Activated T-cell treated with anti-CD3 and anti-CD28 coated beads, Interleukin-2, amount 50 U/mL, for 1 hour (primary cell): ENCODE data around the gene PAQR4.

Source experiments
- DNase-seq: peaks from one replicate; pipeline ENCODE4 v3.0.0-alpha.2; 2020

PAQR4 gene

DNA sequence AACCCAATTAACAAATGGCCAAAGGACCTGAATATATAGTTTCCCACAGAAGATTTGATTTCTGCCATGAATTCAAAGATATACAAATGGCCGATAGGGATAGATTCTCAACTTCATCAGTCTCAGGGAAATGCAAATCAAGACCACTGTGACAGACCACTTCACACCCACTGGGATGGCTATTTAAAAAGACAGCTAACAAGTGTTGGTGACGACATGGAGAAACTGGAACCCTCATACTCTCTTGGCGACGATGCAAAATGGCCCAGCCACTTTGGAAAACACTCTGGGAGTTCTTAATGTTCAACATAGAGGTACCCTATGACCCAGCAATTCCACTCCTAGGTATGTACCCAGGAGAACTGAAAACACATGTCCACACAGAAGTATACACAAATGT lies 22.5 kb upstream of the PAQR4 start:
- no peak for DNase-seq

DNA sequence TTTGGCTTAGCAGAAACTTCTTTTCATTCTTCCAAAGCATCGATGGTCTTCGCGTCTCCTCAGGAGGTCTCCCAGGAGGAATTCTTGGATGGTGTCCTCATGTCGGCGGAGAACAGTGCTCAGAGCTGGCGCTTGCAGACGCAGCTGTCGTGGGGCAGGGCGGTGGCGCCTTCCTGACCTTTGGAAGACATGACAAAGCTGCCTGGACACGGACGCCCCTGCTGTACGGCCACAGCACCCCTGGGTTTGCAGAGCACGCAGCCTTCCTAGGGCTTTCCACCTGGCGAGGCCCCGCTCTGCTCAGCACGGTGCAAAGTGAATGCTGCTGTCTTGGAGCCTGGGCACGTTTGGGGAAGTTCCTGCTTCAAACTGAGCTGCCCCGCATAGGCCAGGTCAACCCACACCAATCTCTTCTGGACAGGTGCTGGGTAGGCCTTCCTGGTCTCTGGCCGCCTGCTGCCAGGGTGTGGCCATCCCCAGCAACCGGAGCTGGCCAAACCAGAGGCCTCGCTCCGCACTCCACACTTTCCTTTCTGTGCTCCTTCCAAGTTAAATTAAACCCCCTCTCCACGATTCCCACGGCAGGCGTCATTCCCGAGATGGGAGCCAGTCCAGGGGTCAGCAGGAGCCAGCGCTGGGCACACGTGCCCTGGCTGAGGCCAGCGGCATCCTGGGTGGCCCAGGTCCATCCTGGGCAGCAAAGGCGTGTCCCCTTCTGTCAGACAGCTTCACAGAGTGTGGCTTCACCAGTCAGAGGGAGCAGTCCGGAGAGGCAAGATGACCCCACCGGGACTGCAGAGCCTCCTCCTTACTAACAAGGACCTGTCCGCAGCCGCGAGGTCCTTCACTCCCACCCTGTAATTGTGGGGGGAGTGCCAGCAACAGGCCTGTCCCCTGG lies 20.1 kb upstream of the PAQR4 start:
- no peak for DNase-seq

DNA sequence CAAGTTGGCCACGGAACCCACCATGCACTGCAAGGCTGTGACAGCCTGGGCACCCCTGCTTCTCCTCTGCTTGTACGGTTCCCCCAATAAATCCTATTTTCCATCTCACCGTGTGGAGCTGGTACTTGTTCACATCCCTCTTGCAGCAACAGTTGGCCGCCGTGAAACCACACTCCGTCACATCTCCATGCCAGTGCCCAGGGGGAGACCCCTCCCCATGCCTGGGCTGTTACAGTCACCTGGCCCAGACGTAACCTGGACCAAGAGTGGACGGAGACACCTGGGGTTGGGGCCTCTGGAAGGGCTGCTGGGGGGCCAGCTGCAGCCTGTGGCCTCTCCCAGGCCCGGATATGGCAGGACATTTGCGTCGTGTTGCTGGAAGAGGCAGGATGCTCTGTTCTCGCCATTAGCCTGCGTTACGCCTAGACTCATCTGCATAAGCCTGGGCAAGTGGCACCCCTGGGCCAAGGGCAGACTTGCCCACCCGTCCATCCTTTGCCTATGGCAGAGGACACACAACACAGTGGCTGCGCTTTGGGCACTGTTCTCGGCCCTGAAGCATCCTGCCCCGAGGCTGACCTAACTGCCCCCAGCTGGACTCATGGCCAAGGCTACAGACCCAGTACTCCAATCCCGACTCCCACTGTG lies 19.3 kb upstream of the PAQR4 start:
- no peak for DNase-seq

DNA sequence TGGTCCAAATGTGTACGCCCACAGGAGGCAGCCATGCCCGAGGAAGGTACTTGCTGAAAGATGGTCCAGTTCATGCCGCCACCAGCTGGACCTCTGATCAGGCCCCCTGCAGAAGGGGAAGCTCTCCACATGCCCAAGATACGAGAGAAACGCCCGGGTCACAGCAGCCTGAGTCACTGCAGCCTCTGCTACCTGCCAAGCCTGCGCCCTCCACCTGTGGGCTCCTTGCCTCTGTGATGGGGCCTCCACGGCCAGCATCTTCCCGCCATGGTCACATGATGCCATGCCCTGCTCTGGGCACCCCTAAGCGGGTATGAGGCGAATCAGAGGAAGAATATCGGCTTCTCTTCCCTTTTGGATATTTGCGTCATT lies 18.8 kb upstream of the PAQR4 start:
- DNase-seq, result no peak

DNA sequence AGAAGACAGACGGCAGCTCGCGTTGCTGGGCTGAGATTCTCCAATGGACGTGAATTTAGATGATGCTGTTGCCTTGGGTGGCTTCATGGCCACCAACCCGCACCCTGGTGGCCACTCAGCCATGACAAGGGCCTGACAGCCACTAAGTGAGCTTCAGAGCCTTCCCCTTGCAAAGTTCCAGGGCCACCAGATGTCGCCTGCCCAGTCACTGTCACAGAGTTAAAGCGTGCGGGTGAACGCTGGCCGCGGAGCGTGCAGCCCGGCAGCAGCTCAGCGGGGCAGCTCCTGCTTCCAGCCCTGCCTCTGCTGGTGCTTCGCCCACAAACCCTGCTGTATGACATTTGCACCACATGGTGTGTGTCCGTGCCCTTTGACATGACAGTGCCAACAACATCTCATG lies 18.4 kb upstream of the PAQR4 start:
- DNase-seq, result no peak

DNA sequence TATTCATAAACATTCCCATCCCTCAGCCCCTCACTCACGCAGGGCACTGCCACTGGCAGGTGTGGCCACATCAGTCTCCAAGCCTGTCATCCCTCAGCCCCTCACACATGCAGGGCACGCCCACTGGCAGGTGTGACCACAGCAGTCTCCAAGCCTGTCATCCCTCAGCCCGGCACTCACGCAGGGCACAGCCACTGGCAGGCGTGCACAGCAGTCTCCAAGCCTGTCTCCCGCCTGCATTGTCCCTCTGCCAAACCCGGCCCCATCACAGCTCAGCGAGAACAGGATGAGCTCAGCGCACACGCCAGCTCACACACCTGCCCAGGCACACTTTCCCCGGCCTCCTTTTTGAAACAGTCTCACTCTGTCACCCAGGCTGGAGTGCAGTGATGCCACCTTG lies 16.5 kb upstream of the PAQR4 start:
- DNase-seq, result no peak

DNA sequence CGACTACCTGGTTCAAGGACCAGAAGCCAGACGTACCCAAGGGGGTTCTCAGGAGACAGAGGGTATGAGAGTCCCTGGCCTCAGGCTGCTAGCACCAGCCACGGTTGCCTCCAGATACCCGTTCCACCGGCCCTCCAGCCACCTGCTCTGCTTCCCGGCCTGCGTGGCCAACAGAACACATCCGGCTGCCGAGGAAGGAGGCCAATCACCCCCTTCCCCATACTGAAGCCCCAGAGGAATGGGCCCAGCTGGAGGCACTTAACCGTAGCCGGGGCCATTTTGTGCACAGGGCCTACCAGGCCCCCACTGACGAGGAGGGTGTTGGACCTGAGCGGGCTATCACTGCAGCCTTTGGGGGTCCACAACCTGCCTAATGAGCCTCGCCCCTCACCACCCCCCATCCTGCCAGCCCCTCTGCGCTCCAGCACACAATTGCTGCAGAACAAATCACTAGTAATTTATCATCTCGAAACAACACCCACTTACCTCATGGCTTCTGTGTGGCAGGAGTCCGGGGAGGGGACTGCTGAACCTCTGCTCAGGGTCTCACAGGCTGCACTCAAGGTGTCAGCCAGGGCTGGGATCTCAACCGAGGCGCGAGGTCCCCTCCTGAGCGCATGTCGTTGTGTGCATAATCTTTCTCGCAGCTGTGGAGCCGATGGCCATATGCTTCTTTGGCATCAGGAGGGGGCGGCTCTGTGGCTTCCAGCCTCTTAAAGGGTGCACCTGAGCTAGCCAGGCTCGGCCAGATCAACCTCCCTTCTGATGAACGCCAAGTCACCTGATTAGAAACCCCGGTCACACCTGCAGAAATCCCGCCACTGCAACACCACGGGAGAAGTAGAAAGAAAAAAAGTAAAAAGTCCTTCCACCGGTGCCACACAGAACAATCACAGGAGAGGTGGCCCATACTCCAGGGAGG lies 15.2 kb upstream of the PAQR4 start:
- DNase-seq, result no peak

DNA sequence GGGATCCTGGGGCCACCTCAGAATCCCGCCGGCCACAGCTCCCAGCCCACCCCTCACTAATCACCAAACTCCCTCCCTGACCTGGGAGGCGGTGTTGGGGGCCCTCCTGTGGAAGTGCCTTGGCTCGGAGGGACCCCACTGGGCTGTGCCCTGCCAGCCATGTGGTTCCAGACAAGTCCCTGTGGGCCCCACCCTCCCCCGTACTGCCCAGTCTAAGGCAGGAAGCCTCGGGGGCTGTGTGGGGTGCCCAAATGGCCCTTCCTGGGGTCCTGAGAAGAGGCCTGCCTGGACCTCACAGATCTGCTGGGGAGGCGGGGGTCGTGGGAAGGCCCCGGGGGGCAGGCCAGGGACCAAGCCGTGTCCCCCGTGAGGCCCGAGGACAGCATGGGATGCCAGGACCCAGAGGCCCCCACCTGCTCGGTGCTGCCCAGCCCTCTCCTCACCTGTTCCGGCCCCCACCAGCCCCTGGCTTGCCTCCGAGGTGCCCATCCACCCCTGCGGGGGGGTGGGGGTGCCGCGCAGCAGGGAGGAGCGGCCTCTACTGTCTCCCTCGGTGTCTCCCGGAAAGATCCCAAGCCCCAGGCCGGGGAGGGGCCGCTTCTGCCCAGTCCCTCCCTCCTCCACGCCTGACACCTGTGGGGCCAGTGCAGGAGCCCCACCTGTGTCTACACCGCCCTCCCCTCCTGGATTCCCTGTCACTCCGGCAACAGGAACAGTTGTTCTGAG lies 14.3 kb upstream of the PAQR4 start:
- no peak for DNase-seq

DNA sequence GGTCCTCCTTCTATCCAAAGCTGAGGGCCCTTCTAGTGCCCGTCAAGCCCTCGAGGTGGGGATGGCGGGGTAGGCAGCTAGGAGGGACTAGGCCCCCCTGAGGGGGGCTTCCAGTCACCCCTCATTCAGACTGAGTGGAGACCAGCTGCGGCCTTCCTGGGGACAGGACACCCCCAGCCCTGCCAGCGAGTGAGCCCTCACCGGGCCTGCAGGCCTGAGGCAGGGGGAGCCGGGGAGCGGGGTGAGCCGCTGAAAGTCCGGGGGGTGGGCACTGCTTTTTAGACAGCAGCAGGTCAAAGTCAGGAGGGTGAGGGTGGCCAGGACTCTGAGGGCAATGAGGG lies 13.7 kb upstream of the PAQR4 start:
- no peak for DNase-seq

DNA sequence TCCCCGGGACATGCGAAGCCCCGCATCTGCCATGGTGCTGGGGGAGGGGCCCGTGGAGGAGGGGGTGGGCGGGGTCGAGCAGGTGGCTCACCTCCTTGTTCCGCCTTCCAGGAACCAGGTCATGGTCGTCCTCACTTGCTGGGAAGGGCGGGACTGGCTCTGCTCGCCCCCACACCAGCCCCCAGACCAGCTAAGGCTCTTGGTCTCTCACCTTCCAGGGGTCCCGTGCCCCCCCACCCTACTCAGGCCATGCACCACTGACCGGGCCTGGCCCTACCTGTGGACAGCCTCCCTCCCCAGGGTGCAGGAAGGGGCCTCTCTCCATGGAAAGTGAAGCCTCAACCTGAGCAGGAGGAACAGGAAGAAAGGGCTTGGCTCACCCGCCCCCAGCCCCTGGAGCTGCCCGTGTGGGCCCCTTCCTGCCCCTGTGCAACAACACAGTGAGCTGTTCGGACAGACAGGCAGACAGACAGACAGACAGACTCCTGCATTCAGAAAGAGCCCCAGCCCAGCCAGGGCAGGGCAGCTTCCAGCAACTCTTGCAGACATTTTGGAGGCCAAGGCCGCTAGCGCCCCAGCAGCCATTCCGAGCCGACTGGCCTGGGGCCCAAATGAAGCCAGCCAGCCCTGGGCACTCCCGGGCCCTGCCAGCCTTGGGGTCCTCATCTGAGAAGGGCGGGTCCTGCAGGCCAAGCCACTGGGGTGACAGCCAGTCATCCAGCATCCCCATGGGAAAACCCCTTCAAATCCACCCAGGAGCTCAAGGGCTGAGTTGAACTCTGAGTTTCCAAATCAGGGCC lies 13.2 kb upstream of the PAQR4 start:
- DNase-seq, result no peak

DNA sequence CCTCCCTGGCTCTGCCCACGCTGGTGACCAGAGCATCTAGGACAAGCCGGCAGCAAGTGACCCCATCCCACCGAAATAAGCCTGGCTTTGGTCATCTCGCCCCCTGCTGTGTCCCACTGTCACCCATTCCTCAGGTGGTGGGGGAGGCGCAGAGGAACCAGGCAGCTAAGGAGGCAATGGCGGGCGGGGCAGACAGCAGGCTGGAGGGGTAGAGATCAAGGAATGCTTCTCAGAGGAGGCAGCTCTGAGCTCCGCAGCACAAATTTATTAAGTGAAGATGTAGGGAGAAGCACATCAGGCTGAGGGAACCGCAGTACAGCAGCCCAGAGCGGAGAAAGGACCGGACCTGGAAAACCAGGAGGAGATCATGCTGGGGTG lies 12.6 kb upstream of the PAQR4 start:
- DNase-seq, result no peak

DNA sequence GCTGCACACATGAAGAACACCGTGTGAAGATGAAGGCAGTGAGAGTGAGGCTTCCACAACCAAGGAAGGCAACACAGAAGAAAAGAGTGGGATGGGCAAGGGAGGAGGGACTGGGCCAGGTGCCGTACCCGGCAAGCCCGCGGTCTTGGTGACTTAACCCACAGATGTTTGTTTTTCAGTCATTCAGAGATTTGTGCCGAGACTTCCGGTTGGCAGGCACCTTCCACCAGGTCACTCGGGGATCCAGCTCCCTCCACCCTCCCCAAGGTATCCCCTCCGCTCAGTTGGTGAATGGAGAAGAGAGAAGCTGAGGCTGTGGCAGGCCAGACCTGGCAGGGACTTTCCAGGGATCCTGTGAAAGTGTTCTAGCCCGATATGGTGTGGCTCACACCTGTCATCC lies 9.9 kb upstream of the PAQR4 start:
- DNase-seq, result no peak

DNA sequence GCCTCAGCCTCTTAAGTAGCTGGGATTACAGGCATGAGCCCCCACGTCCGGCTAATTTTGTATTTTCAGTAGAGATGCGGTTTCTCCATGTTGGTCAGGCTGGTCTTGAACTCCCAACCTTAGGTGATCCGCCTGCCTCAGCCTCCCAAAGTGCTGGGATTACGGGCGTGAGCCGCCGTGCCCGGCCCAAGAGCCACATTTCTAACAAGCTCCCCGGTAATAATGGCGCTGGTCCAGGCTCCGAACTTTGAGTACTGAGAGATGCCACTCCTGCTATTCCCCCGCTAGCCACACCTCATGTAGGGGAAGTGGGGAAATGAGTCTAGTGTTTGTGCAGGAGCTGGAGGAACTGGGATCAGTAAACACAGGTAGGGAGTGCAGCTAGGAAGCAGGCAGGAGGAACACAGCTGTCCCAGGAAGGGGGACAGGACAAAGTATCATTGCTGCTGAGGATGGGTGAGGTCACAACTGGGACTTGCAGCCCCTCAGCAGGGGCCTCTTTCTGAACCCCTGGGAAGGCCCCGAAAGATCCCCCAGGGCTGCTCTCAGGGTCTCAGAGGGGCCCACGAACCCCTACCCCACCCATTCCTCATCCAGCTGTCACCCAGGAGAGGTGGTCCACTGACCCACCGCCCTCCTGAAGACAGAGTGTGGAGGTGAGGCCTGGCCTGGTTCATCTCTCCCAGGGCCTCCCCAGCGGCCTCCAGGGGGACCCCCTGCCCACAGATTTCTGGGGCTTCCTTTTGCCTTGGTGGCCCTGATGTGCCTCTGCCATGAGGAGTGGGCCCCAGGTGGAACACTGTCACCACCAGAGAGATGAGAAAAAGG lies 8.8 kb upstream of the PAQR4 start:
- DNase-seq, result no peak

DNA sequence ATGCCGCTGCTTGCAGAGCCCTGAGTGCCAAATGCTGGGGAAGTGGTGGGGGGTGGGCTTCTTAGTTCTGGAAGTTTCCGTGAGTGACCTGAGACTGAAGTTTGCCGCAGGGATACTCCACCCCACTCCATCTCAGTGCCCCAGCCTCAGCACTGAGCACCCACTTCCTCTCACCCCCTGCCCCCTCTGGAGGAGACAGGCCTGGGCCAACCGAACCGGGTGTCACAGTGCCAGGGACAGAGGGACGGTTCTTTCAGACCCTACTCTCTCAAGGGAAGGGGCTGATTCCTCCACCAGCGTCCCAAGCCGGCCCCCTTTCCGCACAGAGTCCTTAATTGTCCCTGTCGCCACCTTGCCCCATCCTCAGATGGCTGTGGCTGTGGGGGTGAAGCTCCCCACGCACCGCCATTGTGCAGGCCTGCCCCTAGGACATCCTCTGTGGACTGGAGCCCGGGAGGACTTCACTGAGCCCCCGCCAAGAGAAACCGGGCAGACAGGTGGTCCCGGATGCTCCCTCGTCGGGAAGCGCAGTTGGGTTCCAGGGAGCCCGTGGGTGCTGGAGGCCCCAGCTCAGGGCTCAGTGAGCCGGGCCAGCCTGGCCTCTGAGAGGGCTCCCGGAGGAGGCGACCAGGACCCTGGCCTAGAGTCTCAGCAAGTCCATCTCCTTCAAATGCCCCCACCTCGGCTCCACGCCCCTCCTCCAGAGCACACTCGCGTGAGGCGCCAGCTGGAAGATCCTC lies 6.6 kb upstream of the PAQR4 start:
- no peak for DNase-seq

DNA sequence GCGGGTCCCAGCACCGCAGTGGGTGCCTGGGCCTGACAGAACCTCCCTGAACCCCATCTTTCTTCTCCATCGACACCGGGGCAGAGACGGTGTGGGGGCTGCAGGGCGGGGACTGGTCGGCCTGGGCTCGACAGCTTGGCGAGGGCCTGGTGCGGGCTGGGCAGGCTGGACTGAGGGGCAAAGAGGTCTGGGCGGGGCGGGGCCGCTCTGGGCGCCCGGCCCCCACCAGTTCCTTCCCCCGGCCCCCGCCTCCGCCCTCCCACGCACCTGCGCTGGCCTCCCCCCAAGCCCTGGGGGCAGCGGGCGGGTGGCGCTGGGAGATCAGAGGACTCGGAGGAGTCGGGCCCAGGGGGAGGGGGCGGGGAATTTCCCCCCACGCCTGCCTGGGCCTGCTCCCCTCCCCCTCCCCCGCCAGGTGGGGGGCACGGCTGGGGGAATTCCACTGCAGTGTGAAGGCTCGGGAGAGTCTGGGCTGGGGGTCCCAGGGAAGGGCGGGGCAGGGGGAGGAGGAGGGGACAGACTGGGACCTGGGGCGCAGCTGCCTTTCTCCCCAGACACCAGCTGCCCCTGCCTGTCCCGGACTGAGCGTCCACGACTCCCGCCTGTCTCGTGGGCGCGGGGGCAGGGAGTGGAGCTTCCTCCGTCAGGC lies 6.0 kb upstream of the PAQR4 start:
- DNase-seq, result peak; percentile 44

DNA sequence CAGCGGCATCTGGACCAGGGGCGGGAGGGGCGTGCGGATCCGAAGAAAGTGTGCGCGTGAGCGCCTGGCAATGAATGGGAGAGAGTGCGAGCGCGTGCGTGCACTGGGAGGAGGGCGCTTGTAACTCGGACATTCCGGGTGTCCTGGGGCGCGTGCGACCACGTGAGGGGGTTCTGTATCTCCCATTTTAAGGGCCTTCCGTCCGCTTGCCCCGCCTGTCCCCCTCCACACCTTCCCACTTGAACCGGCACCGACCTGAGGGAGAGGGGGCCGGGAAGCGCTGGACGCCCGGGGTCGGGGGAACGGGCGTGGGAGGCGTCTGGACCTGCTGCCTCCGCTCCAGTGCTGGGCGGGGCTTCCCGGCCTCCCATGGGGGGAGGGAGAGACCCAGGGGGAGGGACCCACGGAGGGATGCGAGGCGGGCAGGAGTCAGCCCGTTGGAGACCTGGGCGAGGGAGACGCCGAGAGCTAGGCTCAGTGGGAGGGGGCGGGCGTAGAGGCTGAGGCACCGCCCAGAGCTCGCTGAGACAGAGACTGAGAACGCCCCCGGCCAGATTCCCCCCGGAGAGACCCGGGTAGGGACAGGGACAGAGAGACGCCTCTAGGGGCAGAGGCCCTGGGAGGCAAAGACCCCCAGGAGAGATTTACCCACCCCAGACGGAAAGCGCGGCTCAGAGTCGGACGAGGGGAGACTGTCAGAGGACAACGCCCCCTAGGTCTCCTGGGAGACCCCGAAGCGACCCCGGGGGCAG lies 5.2 kb upstream of the PAQR4 start, which contains the start of gene KREMEN2:
Gene KREMEN2 (plus strand): TSS at position 553 of the 752 bp plus-strand sequence. CDS start 246 bp downstream, outside the sequence.
- peak; percentile 51 for DNase-seq

DNA sequence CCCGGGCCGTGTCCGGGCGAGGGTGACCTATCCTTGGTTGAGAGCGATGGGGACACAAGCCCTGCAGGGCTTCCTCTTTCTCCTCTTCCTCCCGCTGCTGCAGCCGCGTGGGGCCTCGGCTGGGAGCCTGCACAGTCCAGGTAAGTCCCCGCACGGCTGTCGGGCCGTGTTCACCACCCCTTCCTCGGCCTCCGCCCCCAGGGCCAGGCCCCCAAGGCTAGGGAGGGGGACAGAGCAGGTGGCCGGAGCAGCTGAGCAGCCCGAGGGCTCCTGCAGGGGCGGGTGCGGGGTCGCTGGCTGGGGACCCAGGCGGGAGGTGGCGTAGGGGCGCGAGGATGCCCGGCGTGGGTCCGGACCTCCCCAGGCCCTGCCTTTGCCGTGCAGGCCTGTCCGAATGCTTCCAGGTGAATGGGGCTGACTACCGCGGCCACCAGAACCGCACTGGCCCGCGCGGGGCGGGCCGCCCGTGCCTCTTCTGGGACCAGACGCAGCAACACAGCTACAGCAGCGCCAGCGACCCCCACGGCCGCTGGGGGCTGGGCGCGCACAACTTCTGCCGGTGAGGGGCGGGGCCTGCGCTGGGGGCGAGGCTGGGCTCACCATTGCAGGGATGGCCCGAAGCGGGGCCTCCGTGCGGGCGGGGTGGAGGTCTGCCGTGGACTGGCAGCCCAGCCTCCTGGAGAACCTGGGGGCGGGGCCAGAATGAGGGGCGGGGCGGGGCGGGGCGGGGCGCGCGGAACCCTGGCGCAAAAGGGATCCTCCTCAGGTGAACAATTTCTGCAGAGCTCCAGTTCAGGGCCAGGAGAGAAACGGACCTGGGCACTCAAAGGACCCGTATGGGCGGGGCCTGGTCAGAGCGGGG lies 4.4 kb upstream of the PAQR4 start:
- DNase-seq, result peak; percentile 68
